ENCODE measurements around the gene CBX7.
A peak's percentile ranks its signal among the peaks of the same experiment; 100 is the strongest.

Gene CBX7

GRCh38 chr22:39091126-39092081 lies 61.1 kb downstream of the CBX7 start:
- DNase-seq (ENCODE audit: low spot score), result no peak

GRCh38 chr22:39090426-39091064 lies 61.9 kb downstream of the CBX7 start:
- DNase-seq (ENCODE audit: low spot score), result peak; percentile 91

- no peak for DNase-seq (ENCODE audit: low spot score)
These were observed 62.6 kb downstream of the CBX7 start for GRCh38 chr22:39089928-39090327.

- DNase-seq (ENCODE audit: low spot score), result no peak
These were observed 63.8 kb downstream of the CBX7 start for GRCh38 chr22:39088685-39089032.

GRCh38 chr22:39087881-39088684 lies 64.4 kb downstream of the CBX7 start:
- no peak for DNase-seq (ENCODE audit: low spot score)

GRCh38 chr22:39087098-39087497 lies 65.4 kb downstream of the CBX7 start:
- DNase-seq (ENCODE audit: low spot score), result no peak

GRCh38 chr22:39084666-39085065 lies 67.8 kb downstream of the CBX7 start:
- no peak for DNase-seq (ENCODE audit: low spot score)

GRCh38 chr22:39083212-39084165 lies 69.0 kb downstream of the CBX7 start:
- no peak for DNase-seq (ENCODE audit: low spot score)

- DNase-seq (ENCODE audit: low spot score), result no peak
These were observed 70.9 kb downstream of the CBX7 start for GRCh38 chr22:39081598-39081997.

GRCh38 chr22:39081016-39081415 lies 71.5 kb downstream of the CBX7 start:
- no peak for DNase-seq (ENCODE audit: low spot score)

Data from CD4-positive, alpha-beta T cell treated with Interleukin-6 at 100 ng/mL for 8 hours (primary cell).